HG03108 (cell line): ENCODE results near the gene TAX1BP1.

Experiments used
- ATAC-seq: cut with Tn5 transposase; IDR thresholded peaks from one replicate; pipeline ENCODE4 v1.9.1; 2021; ENCODE audit warnings: moderate library complexity; ENCODE audit not compliant: unreplicated experiment

Gene TAX1BP1

DNA sequence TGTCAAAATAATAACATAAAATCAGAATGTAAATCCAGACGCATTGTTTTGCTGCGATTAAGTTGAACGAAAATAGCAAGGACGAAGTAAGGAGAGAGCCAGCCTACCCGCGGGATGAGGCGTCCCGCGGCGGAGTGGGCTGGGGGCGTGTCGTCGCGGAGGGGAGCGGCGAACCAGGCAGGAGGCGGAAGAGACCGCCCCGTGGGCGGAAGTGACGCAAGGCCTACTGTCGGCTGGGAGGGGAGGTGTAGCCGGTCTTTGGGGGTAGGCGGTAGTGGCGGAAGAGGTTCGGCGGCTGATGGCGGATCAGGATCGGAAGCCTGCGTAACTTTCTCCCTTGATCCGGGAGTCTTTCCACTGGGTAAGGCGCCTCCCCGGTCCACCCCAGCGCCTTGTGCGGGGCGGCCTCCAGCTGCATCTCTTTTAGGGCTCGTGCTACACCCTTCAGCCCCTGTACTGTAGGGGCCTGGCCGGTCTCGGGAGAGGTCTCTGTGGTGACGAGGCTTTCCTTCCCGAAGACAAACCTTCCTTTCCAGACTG is at the start of gene TAX1BP1:
Gene TAX1BP1 (plus strand): TSS at position 254 of the 540 bp plus-strand sequence. CDS start 8,363 bp downstream, outside the sequence.
- peak; percentile 97 for ATAC-seq

- no peak for ATAC-seq
These were observed 49.3 kb upstream of the TAX1BP1 start for GRCh38 chr7:27690649-27691048.

GRCh38 chr7:27693794-27694193 is 46.2 kb upstream of the TAX1BP1 start:
- ATAC-seq, result no peak

- no peak for ATAC-seq
These were observed 44.9 kb upstream of the TAX1BP1 start for GRCh38 chr7:27695096-27695495.

- peak; percentile 79 for ATAC-seq
These were observed 42.0 kb upstream of the TAX1BP1 start for GRCh38 chr7:27697861-27698430.

DNA sequence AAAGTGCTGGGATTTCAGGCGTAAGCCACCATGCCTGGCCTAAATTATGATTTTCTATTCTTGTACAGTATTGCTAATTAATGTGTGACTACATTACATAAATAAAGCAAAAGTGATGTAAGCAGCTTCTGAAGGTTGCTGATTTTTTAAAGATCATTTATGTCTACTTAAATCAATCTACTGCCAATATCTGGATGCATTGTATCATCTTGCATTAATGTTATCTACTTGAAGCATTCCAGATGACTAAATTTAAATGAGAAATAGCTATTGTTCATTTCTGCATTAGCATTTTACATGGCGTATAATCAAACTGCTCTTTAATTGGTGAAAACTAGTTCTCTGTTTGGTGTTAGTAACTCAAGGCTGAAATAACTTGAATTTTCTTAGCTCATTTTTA is 40.2 kb upstream of the TAX1BP1 start:
- no peak for ATAC-seq

GRCh38 chr7:27700501-27700900 is 39.5 kb upstream of the TAX1BP1 start:
- no peak for ATAC-seq

DNA sequence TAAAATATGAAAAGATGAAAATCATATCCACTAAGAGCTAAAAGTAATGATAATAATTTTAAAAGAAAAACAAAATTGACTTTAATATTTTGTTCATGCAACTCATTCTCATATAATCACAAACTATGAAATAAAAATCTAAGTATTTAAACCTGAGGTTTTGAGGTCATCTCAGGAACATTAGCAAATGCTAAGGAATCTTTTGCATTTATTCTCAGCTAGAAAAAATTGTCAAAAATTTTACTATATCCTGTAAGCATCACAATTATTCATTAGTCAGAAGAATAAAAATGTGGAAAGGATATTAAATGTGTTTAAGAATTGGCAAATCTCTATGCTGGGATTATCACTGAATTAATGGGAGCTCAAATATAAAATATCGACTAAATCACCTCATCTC is 36.8 kb upstream of the TAX1BP1 start:
- no peak for ATAC-seq

- no peak for ATAC-seq
These were observed 35.4 kb upstream of the TAX1BP1 start for GRCh38 chr7:27704422-27705199.

GRCh38 chr7:27705200-27705594 is 34.8 kb upstream of the TAX1BP1 start:
- no peak for ATAC-seq

- ATAC-seq, result no peak
These were observed 31.5 kb upstream of the TAX1BP1 start for GRCh38 chr7:27708485-27708884.

DNA sequence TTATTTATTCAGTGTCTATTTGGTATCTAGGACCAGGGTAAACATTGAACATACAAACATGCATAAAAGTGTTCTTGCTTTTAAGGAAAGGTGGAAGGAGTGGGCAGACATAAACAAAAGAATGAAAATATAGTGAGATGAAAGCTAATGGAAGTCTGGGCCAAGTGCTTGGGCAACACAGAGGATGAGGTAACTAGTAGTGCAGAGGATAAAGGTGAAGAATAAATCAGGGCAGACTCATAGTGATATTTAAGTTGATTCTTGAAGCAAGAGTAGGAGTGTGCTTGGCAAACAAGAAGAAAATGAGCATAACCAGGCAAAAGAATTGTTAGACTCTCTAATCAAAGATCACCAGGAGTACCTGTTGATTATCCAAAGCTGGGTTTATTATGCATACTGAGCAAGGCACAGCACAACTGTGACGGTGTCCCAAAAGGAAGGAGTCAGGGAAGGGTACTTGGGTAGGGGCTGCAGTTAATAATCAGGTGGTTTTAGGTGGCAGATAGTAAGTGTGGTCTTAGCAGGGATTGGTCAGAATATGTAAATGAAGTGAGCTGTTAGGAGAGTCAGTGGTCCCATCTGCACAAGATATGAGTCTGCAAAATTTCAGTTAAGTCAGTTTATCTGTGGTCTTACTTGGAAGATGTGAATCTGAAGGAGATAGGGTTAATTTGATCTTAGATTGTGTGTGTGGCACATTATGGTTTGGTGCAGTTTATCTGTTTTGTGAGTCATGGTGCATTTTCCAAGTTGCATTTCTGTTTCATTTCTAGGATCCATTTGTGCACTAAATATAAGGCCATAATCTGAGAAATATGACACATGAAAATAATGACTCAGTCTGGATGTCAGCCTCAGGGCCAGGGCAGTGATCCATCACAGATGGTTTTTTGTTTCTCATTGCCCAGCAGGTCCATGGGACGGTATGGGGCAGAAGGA is 30.6 kb upstream of the TAX1BP1 start:
- ATAC-seq, result no peak

DNA sequence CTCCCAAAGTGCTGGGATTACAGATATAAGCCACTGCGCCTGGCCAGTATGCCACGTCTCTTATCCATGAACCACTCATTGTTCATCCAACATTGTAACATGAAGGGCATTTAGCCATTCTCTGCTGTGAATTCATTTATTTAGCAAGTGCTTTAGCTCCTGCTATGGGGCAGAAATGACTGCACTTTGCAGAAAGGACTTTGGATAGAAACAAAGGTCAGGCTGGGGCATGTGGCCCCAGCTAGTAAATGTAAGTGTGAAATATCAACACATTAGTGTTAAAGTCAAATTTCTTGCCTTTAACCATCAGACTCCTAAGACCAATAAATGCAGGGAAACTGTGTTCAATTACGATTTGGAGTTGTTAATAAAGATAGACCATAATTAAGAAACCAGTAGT is 27.7 kb upstream of the TAX1BP1 start:
- no peak for ATAC-seq

- ATAC-seq, result no peak
These were observed 25.0 kb upstream of the TAX1BP1 start for GRCh38 chr7:27714831-27715444.

GRCh38 chr7:27723085-27723484 is 16.9 kb upstream of the TAX1BP1 start:
- ATAC-seq, result no peak

DNA sequence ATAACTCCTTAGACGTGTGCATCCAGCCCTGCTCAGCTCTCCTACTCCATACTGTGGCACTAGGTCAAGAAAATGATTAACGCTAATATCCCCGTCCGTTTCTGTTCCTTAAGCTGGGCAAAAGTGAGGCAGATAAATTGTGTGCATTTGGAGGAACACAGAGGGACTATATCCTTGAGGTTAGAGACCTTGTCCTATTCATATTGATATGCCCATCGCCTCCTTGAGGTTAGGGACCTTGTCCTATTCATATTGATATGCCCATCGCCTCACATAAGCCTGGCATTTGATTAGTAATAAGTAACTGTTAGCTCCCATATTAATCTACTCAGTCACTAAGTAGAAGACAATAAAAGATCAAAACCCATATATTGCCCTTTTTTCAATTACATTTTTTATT is 12.9 kb upstream of the TAX1BP1 start:
- ATAC-seq, result no peak

DNA sequence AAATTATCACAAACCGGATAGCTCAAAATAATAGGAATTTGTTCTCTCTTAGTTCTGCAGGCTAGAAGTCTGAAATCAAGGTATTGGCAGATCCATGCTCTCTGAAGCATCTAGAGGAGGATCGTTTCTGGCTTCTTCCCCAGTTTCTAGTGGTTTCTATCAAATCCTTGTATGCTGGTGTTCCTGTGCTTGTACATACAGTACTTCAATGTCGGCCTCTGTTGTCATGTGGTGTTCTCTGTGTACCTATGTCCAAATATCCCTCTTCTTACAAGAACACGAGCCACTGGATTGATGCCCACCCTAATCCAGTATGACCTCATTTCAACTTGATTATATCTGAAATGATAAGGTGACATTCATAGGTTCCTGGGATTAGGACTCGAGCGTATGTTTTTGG is 9.8 kb upstream of the TAX1BP1 start:
- ATAC-seq, result no peak

GRCh38 chr7:27734583-27734982 is 5.4 kb upstream of the TAX1BP1 start:
- ATAC-seq, result no peak

GRCh38 chr7:27735165-27735564 is 4.8 kb upstream of the TAX1BP1 start:
- ATAC-seq, result no peak

DNA sequence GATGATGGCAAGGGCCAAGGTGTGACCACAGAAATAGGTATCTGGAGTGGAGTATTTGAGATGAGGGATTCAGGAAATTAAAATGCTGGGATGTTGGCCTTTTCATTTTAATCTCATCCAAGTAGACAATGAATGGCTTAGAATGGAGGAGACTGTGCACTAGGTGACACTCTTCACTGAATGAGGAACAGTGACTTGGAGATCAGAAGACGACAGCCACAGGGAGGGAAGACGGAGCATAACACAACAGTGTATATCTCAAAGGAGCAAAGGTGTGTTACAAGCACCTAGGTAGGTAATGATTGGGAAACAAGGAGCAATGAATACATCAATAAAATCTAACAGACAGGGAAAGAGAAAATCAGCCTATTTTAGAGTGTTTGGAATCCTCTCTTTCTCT is 4.1 kb upstream of the TAX1BP1 start:
- ATAC-seq, result no peak

- ATAC-seq, result no peak
These were observed 2.8 kb upstream of the TAX1BP1 start for GRCh38 chr7:27737178-27737577.
